ENCODE measurements around the gene CFAP221. TPM values are rescaled to one million over a fixed set of nuclear protein-coding genes. Genes with fewer than 3 reads are reported as not detected.

CFAP221 gene
- total RNA-seq, 3 donors from 2014 or later (not counting 1 experiment from before 2014, with no cell fraction given): not detected

GRCh38 chr2:119523383-119523951 lies 20.8 kb upstream of the CFAP221 start:
- no peak for TF ChIP-seq CTCF (IDR thresholded peaks at IDR 0.05)
- H3K9me3 Mint-ChIP-seq: no peaks in the 10 kb centered on the region
- Histone ChIP-seq H3K4me3 (ENCODE audit: low read length) (no peak overlapping the region), H3K4me1 (ENCODE audit: control insufficient read depth, insufficient read depth, low read length) (no peaks in the 10 kb centered on the region), H3K27me3 (ENCODE audit: control insufficient read depth, insufficient read depth, low read length) (no peaks in the 10 kb centered on the region), H3K9me3 (ENCODE audit: control insufficient read depth, insufficient read depth, low read length) (no peaks in the 10 kb centered on the region), H3K27ac (ENCODE audit: low read length) (no peak overlapping the region), H3K36me3 (ENCODE audit: control insufficient read depth, insufficient read depth, low read length) (no peaks in the 10 kb centered on the region)
- intact Hi-C loops (cut with micrococcal nuclease): no loop called here
- no peak overlapping the region for H3K4me3 Mint-ChIP-seq
- H3K36me3 Mint-ChIP-seq: no peaks in the 10 kb centered on the region
- DNase-seq: no peak
- peaks cover 0 to 5% of the 10 kb centered on the region in 2 donors for H3K4me1 Mint-ChIP-seq
- ATAC-seq: no peak
- H3K27me3 Mint-ChIP-seq (ENCODE audit: low read depth in 2 of 2): peaks cover 46 to 50% of the 10 kb centered on the region in 2 donors
- H3K27ac Mint-ChIP-seq: no peak overlapping the region
- WGBS (ENCODE audit: insufficient coverage): 15% methylated on average over 20 of the region's 21 CpGs

GRCh38 chr2:119523952-119524694 lies 20.1 kb upstream of the CFAP221 start, which contains the start of gene SCTR:
Gene SCTR (minus strand): TSS chr2:119524483. CDS start chr2:119524226, 257 bp downstream.
- Histone ChIP-seq H3K9me3 (ENCODE audit: control insufficient read depth, insufficient read depth, low read length) (no peaks in the 10 kb centered on the region), H3K4me3 (ENCODE audit: low read length) (no peak within 1 kb of the TSS), H3K36me3 (ENCODE audit: control insufficient read depth, insufficient read depth, low read length) (no peaks in the 10 kb centered on the region), H3K4me1 (ENCODE audit: control insufficient read depth, insufficient read depth, low read length) (no peaks in the 10 kb centered on the region), H3K27ac (ENCODE audit: low read length) (no peak within 1 kb of the TSS), H3K27me3 (ENCODE audit: control insufficient read depth, insufficient read depth, low read length) (no peaks in the 10 kb centered on the region)
- no peak within 1 kb of the TSS for H3K4me3 Mint-ChIP-seq
- 15% methylated on average over 74 of the region's 74 CpGs for WGBS (ENCODE audit: insufficient coverage)
- intact Hi-C loops (cut with micrococcal nuclease): no loop called here
- DNase-seq (no peak), ATAC-seq (no peak)
- no peak within 1 kb of the TSS for H3K27ac Mint-ChIP-seq
- no peaks in the 10 kb centered on the region for H3K9me3 Mint-ChIP-seq
- H3K36me3 Mint-ChIP-seq: no peaks in the 10 kb centered on the region
- peaks cover 0 to 5% of the 10 kb centered on the region in 2 donors for H3K4me1 Mint-ChIP-seq
- H3K27me3 Mint-ChIP-seq (ENCODE audit: low read depth in 2 of 2): peaks cover 48 to 50% of the 10 kb centered on the region in 2 donors
- no peak for TF ChIP-seq CTCF (IDR thresholded peaks at IDR 0.05)

GRCh38 chr2:119525614-119526013 lies 18.6 kb upstream of the CFAP221 start:
- no peak overlapping the region for H3K27ac Mint-ChIP-seq
- WGBS (ENCODE audit: insufficient coverage): 43% methylated on average over 2 of the region's 4 CpGs

More at GRCh38 chr2:119525614-119526013, 18.6 kb upstream of the CFAP221 start:
- Mint-ChIP-seq H3K4me1 (peaks cover 0 to 5% of the 10 kb centered on the region in 2 donors), H3K36me3 (no peaks in the 10 kb centered on the region), H3K27me3 (ENCODE audit: low read depth in 2 of 2) (peaks cover 48 to 50% of the 10 kb centered on the region in 2 donors), H3K4me3 (no peak overlapping the region), H3K9me3 (no peaks in the 10 kb centered on the region)
- H3K4me1 ChIP-seq (ENCODE audit: control insufficient read depth, insufficient read depth, low read length): no peaks in the 10 kb centered on the region
- H3K9me3 ChIP-seq (ENCODE audit: control insufficient read depth, insufficient read depth, low read length): no peaks in the 10 kb centered on the region
- ATAC-seq (no peak), DNase-seq (no peak)
- TF ChIP-seq CTCF (IDR thresholded peaks at IDR 0.05): no peak
- intact Hi-C loops (cut with micrococcal nuclease): no loop called here
- no peaks in the 10 kb centered on the region for H3K27me3 ChIP-seq (ENCODE audit: control insufficient read depth, insufficient read depth, low read length)
- H3K36me3 ChIP-seq (ENCODE audit: control insufficient read depth, insufficient read depth, low read length): no peaks in the 10 kb centered on the region
- H3K4me3 ChIP-seq (ENCODE audit: low read length): no peak overlapping the region
- no peak overlapping the region for H3K27ac ChIP-seq (ENCODE audit: low read length)

Data from natural killer cell (primary cell).